Activated CD4-positive, alpha-beta memory T cell treated with anti-CD3 and anti-CD28 coated beads for 36 hours (primary cell): ENCODE results near the gene NUBPL. TPM values are rescaled to one million over a fixed set of nuclear protein-coding genes. Genes with fewer than 3 reads are reported as not detected.

Experiments used
- CTCF ChIA-PET: fragments of 350-600 bp; sonication (Branson Sonifier 250); formaldehyde crosslinking; loops from one replicate; lab custom pipeline; 2021; ENCODE audit warnings: antibody characterized with exemption, inconsistent platforms; lab: Charles Lee
- POLR2A ChIA-PET: fragments of 350-600 bp; sonication (Branson Sonifier 250); formaldehyde crosslinking; loops from one replicate; lab custom pipeline; 2021; ENCODE audit warnings: antibody characterized with exemption; lab: Charles Lee
- DNase-seq: peaks from one replicate; pipeline ENCODE4 v3.0.0-alpha.2; 2020
- H3K27ac Mint-ChIP-seq: one replicate; pipeline ENCODE4 v1.8.0; 2021; ENCODE audit warnings: mixed read lengths
- H3K27me3 Mint-ChIP-seq: one replicate; pipeline ENCODE4 v1.8.0; 2021; ENCODE audit warnings: mixed read lengths
- H3K36me3 Mint-ChIP-seq: one replicate; pipeline ENCODE4 v1.8.0; 2021; ENCODE audit warnings: mixed read lengths
- H3K4me1 Mint-ChIP-seq: one replicate; pipeline ENCODE4 v1.8.0; 2021; ENCODE audit warnings: low read depth, mixed read lengths
- H3K4me3 Mint-ChIP-seq: one replicate; pipeline ENCODE4 v1.8.0; 2021; ENCODE audit warnings: mild to moderate bottlenecking, mixed read lengths
- H3K9me3 Mint-ChIP-seq: one replicate; pipeline ENCODE4 v1.8.0; 2021; ENCODE audit warnings: mixed read lengths
- intact Hi-C: fragments of 100-400 bp; cut with micrococcal nuclease; formaldehyde crosslinking; loops from one replicate; pipeline ENCODE4 v1.15.1; 2023
- total RNA-seq, 2 experiments: library from RNA; stranded (reverse); gene quantifications; one replicate each; pipeline ENCODE4 v1.2.3, GENCODE V29; 2021

The NUBPL gene
- total RNA-seq, 2 experiments from 2014 or later = 6.9 to 9.1 TPM

DNA sequence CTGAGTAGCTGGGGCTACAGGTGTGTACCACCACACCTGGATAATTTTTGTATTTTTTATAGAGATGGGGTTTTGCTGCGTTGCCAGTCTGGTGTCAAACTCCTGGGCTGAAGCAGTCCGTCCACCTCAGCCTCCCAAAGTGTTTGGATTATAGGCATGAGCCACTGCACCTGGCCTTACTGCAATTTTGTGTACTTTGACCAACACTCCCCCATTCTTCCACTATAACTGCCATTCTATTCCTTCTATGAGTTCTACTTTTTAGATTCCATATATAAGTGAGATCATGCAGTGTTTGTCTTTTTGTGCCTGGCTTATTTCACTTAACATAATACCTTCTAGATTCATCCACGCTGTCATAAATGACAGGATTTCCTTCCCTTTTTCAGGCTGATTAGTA is 199.1 kb downstream of the NUBPL start:
- intact Hi-C loops = no loop called here
- H3K4me3 Mint-ChIP-seq = no peak overlapping the region
- POLR2A ChIA-PET = no interaction called here

DNA sequence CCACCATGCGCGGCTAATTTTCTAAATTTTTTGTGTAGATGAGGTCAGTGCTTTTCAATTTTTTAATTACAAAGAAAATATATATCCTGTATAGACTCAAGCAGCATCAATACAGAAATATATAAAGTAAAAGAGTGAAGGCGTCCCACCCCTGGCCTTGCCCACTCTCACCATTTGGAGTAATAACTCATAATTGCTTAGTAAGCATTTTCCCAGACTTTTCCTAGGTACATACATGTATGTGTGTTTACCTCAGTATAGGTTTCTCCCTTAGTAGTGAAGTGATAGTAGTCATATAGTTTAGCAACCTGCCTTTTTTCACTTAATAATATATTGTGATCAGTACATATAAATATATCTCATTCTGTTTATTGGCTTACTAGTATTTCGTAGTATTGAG is 200.1 kb downstream of the NUBPL start:
- H3K4me1 Mint-ChIP-seq = no peaks in the 10 kb centered on the region
- peaks cover under 1% of the 10 kb centered on the region for H3K9me3 Mint-ChIP-seq
- H3K27me3 Mint-ChIP-seq = no peaks in the 10 kb centered on the region
- no peak overlapping the region for H3K27ac Mint-ChIP-seq
- H3K4me3 Mint-ChIP-seq = no peak overlapping the region
- intact Hi-C loops = no loop called here
- H3K36me3 Mint-ChIP-seq = no peaks in the 10 kb centered on the region
- no peak for DNase-seq
- ChIA-PET POLR2A (interaction anchor here (0.6 kb wide), 1 partner anchor 167 kb away, joined by 4 read pairs; no protein-coding TSS in a partner anchor), CTCF (no interaction called here)

More for the DNA sequence above, 199.1 kb downstream of the NUBPL start:
- no peaks in the 10 kb centered on the region for H3K27me3 Mint-ChIP-seq
- peaks cover under 1% of the 10 kb centered on the region for H3K36me3 Mint-ChIP-seq
- H3K4me1 Mint-ChIP-seq = no peaks in the 10 kb centered on the region
- DNase-seq = no peak
- H3K9me3 Mint-ChIP-seq = peaks cover 8% of the 10 kb centered on the region
- CTCF ChIA-PET = no interaction called here
- no peak overlapping the region for H3K27ac Mint-ChIP-seq

DNA sequence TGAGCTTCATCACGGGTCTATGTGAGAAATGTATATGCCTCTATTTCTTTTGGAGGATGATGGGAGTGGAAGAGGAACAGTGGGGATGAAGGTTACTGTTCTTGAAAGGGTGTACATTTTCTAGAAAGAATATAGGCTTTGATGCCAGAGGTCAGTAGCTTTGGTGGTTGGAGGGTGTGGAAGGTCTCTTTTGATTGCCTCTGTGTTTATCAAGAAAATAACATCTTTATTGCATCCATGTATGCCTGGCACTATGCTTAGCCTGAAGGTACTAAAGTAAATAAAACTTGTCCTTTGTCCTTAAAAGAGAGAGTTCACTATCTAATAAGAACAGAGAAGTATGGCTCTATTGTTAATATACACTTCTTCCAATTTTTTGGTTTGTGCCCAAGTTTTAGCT is 201.8 kb downstream of the NUBPL start:
- Mint-ChIP-seq H3K4me1 (no peaks in the 10 kb centered on the region), H3K36me3 (no peaks in the 10 kb centered on the region), H3K4me3 (no peak overlapping the region), H3K27ac (no peak overlapping the region), H3K27me3 (no peaks in the 10 kb centered on the region), H3K9me3 (no peaks in the 10 kb centered on the region)
- POLR2A ChIA-PET = no interaction called here
- intact Hi-C loops = no loop called here
- DNase-seq = no peak
- CTCF ChIA-PET = no interaction called here

DNA sequence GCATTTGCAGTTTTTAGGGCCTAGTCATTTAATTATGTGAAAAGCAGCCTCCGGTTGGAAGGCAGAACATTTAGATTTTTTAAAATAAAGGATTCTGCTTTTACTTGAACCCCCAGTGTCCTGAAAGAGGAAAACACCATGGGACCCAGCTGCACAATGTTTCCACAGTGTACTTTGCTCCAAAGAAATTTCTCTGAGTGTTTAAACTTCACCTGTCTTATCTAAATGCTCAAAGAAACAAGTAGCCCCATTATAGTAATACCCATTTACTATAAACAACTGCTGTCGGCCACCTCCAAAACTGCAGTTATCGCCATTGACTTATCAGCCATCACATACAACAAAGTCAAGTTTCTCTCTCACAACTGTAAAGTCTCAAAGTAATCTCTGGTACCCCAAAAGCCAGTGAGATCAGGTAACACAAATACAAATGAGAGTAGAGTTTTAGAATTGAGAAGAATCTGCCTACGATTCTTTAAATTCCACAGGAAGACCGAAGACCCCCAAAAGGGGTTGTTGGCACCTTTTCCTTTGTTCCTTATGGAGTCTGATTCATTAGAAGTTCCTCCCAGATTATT is 205.2 kb downstream of the NUBPL start:
- POLR2A ChIA-PET = no interaction called here

DNA sequence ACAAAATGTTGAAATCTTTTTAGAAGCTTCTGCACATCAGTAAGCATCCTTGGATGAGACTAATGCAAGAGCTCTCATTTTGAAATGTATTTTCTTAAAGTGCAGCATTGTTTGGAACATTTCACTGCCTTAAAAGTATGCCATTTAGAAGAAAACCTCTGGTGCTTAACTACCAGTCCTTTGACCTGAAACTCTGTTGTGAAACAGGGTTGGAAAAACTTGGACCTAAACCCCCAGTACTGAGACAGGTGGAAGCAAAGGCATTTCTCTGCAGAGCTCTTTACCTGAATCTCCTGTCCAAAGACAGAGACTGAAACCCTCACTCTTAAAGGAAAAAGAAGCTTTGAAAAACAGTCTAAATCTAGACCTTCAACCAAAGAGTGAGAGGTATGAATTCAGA is 207.2 kb downstream of the NUBPL start:
- ChIA-PET CTCF (no interaction called here), POLR2A (no interaction called here)
- no peak overlapping the region for H3K4me3 Mint-ChIP-seq

More for the DNA sequence above, 205.2 kb downstream of the NUBPL start:
- DNase-seq = no peak
- no peak overlapping the region for H3K4me3 Mint-ChIP-seq
- CTCF ChIA-PET = no interaction called here
- intact Hi-C loops = no loop called here
- H3K36me3 Mint-ChIP-seq = no peaks in the 10 kb centered on the region
- H3K9me3 Mint-ChIP-seq = no peaks in the 10 kb centered on the region
- no peaks in the 10 kb centered on the region for H3K27me3 Mint-ChIP-seq
- no peak overlapping the region for H3K27ac Mint-ChIP-seq
- no peaks in the 10 kb centered on the region for H3K4me1 Mint-ChIP-seq

DNA sequence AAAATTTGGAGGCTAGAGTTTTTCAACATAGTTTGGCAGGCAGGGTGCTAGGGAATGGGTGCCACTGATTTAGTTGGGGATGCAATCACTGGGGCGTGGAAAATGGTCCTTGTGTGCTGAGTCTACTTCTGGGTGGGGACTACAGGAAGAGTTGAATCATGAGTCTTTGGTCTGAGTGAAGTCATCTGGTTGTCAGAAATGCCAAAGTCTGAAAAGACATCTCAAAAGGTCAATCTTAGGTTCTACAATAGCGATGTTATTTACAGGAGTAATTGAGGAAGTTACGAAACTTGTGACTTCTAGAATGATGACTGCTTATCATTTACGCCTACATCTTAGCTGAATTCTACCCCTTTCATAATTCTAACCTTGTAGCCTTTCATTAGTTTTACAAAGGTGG is 209.1 kb downstream of the NUBPL start:
- ChIA-PET CTCF (no interaction called here), POLR2A (no interaction called here)
- Mint-ChIP-seq H3K9me3 (no peaks in the 10 kb centered on the region), H3K4me3 (no peak overlapping the region), H3K36me3 (peaks cover under 1% of the 10 kb centered on the region), H3K27ac (no peak overlapping the region), H3K27me3 (no peaks in the 10 kb centered on the region), H3K4me1 (no peaks in the 10 kb centered on the region)
- no peak for DNase-seq
- intact Hi-C loops = no loop called here

More for the DNA sequence above, 207.2 kb downstream of the NUBPL start:
- intact Hi-C loops = no loop called here
- H3K27me3 Mint-ChIP-seq = no peaks in the 10 kb centered on the region
- no peaks in the 10 kb centered on the region for H3K36me3 Mint-ChIP-seq
- no peaks in the 10 kb centered on the region for H3K9me3 Mint-ChIP-seq
- H3K4me1 Mint-ChIP-seq = no peaks in the 10 kb centered on the region
- DNase-seq = no peak
- no peak overlapping the region for H3K27ac Mint-ChIP-seq

DNA sequence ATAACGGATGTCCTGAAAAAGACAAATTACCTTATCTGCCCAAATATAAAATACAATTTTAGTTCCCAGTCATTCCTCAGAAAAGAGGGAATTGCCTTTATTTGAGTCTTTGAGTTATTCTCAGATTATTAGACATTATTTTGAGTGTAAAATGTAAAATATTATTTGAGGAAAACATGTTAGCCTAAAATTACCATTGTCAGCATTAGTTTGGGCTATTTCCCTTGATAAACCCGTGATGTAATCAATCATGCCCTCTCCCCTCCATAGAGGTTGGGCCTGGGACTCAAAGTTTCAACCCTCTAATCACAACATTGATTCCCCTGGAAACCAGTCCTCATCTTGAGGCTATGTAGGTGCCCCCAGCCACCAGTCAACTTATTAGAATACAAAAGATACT is 213.4 kb downstream of the NUBPL start:
- ChIA-PET CTCF (no interaction called here), POLR2A (no interaction called here)
- H3K27ac Mint-ChIP-seq = no peak overlapping the region
- intact Hi-C loops = no loop called here
- H3K4me1 Mint-ChIP-seq = no peaks in the 10 kb centered on the region
- H3K27me3 Mint-ChIP-seq = no peaks in the 10 kb centered on the region
- peaks cover 2% of the 10 kb centered on the region for H3K9me3 Mint-ChIP-seq
- peaks cover 11% of the 10 kb centered on the region for H3K36me3 Mint-ChIP-seq
- DNase-seq = no peak
- no peak overlapping the region for H3K4me3 Mint-ChIP-seq

DNA sequence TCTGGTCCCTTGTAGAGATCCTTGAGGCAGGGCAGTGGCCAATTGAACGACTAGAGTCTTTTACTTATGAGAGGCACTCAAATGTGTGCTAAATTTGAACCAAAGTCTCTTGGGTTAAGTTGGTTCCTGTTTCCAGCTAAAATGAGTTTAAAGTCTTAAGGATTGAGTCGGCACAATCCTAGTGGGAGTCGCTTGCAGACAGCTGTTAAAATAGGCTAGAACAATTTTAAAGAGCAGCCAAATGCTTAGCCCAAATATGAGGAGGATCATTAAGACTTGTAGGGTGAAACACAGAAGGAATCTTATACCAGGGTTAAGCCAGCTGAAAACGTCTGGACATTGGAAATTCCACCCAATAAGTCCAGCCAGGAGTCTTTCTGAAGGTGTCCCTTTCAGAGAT is 216.1 kb downstream of the NUBPL start:
- ChIA-PET CTCF (no interaction called here), POLR2A (no interaction called here)
- no peak for DNase-seq
- no peak overlapping the region for H3K27ac Mint-ChIP-seq
- H3K27me3 Mint-ChIP-seq = no peaks in the 10 kb centered on the region
- no peaks in the 10 kb centered on the region for H3K4me1 Mint-ChIP-seq
- peaks cover 22% of the 10 kb centered on the region for H3K36me3 Mint-ChIP-seq
- H3K9me3 Mint-ChIP-seq = peaks cover 18% of the 10 kb centered on the region
- intact Hi-C loops = no loop called here
- no peak overlapping the region for H3K4me3 Mint-ChIP-seq

DNA sequence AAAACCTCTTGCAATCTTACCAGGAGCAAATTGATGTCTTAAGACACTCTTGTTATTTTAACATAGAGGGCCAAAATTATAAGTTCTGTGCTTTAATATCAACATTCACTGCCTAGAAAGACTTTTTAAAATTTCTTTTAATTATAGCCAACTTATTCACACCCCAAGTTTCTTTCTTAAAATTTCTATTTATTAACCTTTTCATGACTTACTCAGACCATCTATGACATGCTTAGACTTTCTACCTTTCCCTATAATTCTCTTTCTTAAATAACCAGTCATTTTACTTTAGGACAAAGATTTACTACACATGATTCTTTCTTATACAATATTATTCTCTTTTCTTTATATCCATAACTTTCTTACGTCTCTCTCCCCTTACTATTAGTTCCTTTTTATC is 220.4 kb downstream of the NUBPL start:
- Mint-ChIP-seq H3K27ac (no peak overlapping the region), H3K36me3 (peaks cover 16% of the 10 kb centered on the region), H3K4me1 (no peaks in the 10 kb centered on the region), H3K9me3 (peaks cover 18% of the 10 kb centered on the region), H3K27me3 (no peaks in the 10 kb centered on the region), H3K4me3 (no peak overlapping the region)
- ChIA-PET CTCF (no interaction called here), POLR2A (no interaction called here)
- no peak for DNase-seq
- intact Hi-C loops = no loop called here

DNA sequence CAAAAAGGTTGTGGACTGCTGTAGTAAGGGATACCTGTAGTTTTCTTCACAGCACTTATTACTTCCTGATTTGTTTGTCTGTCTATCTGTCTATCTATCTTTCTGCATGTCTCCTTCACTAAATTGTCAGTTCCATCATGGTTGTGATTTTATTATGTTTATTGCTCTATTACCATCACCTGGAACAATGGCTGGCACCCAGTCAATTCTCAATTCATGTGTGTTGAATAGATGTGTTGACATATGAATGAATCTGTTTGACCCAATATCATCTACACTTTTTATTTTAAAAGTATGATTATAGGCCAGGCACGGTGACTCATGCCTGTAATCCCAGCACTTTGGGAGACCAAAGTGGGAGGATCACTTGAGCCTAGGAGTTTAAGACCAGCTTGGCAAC is 224.4 kb downstream of the NUBPL start:
- Mint-ChIP-seq H3K27me3 (no peaks in the 10 kb centered on the region), H3K4me1 (no peaks in the 10 kb centered on the region), H3K27ac (no peak overlapping the region), H3K36me3 (peaks cover 9% of the 10 kb centered on the region), H3K9me3 (peaks cover 13% of the 10 kb centered on the region), H3K4me3 (no peak overlapping the region)
- POLR2A ChIA-PET = no interaction called here
- intact Hi-C loops = no loop called here
- CTCF ChIA-PET = no interaction called here
- DNase-seq = no peak

DNA sequence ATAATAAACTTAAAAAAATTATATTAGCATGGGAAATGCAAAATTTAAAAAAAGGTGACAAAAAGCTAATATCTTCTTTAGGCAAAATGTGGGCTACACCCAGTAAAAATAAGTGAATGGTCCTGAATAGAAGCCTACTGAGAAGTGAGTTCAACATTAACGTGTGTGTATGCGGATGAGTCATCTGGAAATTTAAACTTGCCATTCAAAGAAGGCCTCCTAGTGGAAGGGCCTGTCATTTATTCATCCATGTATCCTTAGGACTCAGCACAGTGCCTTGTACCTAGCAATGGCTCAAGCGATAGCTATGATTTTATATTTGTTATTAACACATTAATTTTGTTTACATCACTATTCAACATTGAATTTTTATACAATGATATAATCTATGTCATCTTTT is 226.2 kb downstream of the NUBPL start:
- H3K27me3 Mint-ChIP-seq = no peaks in the 10 kb centered on the region
- DNase-seq = no peak
- no peak overlapping the region for H3K27ac Mint-ChIP-seq
- no peaks in the 10 kb centered on the region for H3K4me1 Mint-ChIP-seq
- ChIA-PET CTCF (no interaction called here), POLR2A (no interaction called here)
- intact Hi-C loops = no loop called here
- H3K4me3 Mint-ChIP-seq = no peak overlapping the region
- H3K36me3 Mint-ChIP-seq = no peaks in the 10 kb centered on the region
- no peaks in the 10 kb centered on the region for H3K9me3 Mint-ChIP-seq

DNA sequence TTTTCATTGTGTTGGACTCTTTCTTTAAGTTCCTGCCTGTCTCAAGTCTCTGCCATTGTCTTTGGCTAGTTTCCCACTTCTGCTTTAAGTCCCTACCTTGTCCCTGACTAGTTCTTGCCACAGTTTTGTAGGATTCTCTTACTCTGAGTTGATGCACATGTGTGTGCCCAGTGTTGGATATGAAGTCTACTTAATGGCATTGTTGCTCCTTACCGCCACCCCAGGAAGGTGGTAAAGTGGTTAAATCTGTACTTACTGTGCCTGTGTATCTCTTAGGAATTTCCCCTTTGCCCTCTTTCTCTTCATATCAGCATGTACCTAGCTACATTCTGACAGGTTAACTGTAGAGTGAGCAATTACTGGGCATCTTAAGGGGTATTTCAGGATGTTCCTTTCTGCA is 227.1 kb downstream of the NUBPL start:
- intact Hi-C loops = no loop called here
- Mint-ChIP-seq H3K9me3 (no peaks in the 10 kb centered on the region), H3K4me3 (no peak overlapping the region), H3K27ac (no peak overlapping the region), H3K36me3 (no peaks in the 10 kb centered on the region), H3K27me3 (no peaks in the 10 kb centered on the region), H3K4me1 (no peaks in the 10 kb centered on the region)
- DNase-seq = no peak
- POLR2A ChIA-PET = no interaction called here
- CTCF ChIA-PET = no interaction called here

DNA sequence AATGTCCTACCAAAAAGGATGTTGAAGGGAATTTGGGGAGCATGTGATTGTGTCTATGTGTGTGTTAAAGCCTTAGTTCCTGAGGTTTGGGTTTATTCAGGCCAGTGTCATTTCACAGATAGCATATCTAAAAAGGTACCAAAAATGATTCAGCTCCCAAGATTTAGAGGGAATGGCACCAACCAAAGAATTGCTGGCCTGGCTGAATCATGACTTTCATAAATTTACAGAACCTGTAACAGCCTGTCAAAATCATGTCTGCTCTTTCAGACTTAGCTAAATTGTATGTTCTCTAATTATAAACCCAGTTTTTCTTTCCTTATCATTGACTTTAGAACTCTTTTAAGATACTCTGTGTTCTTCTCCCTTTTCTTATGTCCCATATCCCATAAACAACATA is 231.5 kb downstream of the NUBPL start:
- intact Hi-C loops = no loop called here
- no peak for DNase-seq
- Mint-ChIP-seq H3K27me3 (no peaks in the 10 kb centered on the region), H3K27ac (no peak overlapping the region), H3K4me1 (no peaks in the 10 kb centered on the region), H3K9me3 (no peaks in the 10 kb centered on the region), H3K4me3 (no peak overlapping the region), H3K36me3 (no peaks in the 10 kb centered on the region)
- ChIA-PET CTCF (no interaction called here), POLR2A (no interaction called here)
